ENCODE measurements around the gene PWWP2B. TPM values are rescaled to one million over a fixed set of nuclear protein-coding genes. Genes with fewer than 3 reads are reported as not detected.

PWWP2B gene
- total RNA-seq, 4 donors from 2014 or later: 28.3 to 33.1 (median 28.9) TPM

DNA sequence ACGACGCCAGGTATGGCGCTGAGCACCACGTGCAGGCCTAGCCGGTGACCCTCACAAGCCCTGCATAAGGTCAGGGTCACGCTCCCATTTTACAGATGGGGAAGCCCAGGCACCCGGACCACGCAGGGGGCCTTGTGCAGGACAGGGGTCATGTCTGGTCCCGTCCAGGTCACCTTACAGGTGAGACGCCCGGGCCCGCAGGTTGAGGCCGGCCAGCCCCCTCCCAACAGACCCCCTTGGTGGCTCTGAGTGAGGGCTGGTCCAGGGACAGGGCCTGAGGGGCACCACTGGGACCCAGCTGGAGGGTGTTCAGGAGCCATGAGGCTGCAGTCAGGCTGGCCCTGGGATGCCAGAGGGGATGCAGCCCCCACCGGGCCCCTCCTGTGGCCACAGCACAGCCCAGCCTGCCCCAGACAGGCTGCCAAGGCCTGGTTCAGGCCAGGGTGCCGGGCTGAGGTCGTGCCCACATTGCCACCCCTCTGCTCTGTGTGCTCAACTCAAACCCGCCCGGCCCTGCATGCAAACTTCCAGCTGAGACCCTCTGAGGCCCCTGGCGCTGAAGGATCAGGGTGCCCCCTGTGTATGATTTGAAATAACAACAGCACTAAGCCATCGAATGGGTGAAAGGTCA is 69.0 kb downstream of the PWWP2B start:
- DNase-seq (ENCODE audit: low spot score in 2 of 2): no peak
- WGBS, 2 donors: 90% methylated on average over 17 to 19 of the region's 20 CpGs
- H3K4me3 ChIP-seq (ENCODE audit: low read depth, poor library complexity, severe bottlenecking): no peak overlapping the region
- no peak for TF ChIP-seq POLR2A (IDR thresholded peaks at IDR 0.05)
- TF ChIP-seq, protein P1, sequence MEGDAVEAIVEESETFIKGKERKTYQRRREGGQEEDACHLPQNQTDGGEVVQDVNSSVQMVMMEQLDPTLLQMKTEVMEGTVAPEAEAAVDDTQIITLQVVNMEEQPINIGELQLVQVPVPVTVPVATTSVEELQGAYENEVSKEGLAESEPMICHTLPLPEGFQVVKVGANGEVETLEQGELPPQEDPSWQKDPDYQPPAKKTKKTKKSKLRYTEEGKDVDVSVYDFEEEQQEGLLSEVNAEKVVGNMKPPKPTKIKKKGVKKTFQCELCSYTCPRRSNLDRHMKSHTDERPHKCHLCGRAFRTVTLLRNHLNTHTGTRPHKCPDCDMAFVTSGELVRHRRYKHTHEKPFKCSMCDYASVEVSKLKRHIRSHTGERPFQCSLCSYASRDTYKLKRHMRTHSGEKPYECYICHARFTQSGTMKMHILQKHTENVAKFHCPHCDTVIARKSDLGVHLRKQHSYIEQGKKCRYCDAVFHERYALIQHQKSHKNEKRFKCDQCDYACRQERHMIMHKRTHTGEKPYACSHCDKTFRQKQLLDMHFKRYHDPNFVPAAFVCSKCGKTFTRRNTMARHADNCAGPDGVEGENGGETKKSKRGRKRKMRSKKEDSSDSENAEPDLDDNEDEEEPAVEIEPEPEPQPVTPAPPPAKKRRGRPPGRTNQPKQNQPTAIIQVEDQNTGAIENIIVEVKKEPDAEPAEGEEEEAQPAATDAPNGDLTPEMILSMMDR (IDR thresholded peaks at IDR 0.05): no peak
- intact Hi-C loops (cut with DNase I; ENCODE audit: low total_unique reads): no loop called here

DNA sequence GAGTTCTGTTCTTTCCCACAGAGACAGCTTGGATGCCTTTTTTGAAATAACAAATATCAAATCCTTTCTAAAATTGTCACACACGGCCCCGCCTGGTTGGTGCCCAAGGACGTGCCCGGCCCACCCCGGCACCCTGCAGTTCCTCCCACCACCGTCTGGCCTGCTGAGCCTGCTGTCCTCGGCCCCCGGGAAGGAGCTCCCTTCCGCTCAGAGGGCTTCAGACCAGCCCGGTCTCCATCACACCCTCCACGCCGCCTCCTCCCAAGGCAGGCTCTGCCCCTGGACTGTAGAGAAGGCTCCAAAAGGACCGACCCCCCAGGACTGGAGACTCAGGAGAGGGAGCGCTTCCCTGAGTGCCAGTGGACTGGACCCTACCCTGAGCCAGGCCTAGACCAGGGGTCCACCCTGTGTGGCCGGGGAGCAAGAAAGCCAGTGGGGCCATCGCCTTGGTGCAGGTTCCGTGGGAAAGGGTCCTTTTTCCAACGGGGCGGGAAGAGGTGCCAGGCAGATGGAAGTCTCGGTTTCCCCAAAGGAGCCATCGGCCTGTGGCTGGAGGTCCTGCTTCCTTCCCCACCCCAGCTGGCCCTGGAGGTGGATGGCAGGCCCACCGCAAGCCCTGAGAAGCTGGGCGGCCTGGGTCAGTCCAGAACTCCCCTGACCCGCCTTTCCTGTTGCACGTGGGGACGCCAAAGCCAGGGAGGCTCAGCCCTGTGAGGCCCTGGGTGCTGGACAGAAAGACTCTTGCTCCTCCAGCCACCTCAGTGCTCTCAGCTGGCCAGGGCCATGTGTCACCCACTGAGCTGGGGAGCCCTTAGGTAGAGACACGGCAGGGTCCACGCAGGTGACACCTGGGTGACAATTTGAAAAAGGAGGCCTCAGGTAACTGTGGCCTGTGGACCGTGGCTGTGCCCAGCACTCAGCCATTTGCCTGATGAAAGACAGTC is 69.8 kb downstream of the PWWP2B start:
- TF ChIP-seq POLR2A (IDR thresholded peaks at IDR 0.05): no peak
- TF ChIP-seq, protein P1 (IDR thresholded peaks at IDR 0.05): no peak
- WGBS, 2 donors: 81 to 84% methylated on average over 28 to 29 of the region's 29 CpGs
- DNase-seq (ENCODE audit: low spot score in 2 of 2): no peak
- H3K4me3 ChIP-seq (ENCODE audit: low read depth, poor library complexity, severe bottlenecking): no peak overlapping the region
- intact Hi-C loops (cut with DNase I; ENCODE audit: low total_unique reads): no loop called here

Other genes starting within 250 kb of the PWWP2B start
- gene DPYSL4, start 210.3 kb upstream of the PWWP2B start, total RNA-seq: 1 to 10 TPM in 2 of 4 donors, not detected in 2; 1.1 to 1.3 TPM
- gene STK32C, start 89.2 kb upstream of the PWWP2B start, total RNA-seq: 1 to 10 TPM; 4.8 to 6.4 (median 5.7) TPM
- gene LRRC27, start 65.0 kb upstream of the PWWP2B start, total RNA-seq: 10 to 100 TPM in 1 of 4 donors, 1 to 10 TPM in 3; 3.1 to 11.3 (median 8.5) TPM
- gene INPP5A, start 140.6 kb downstream of the PWWP2B start, total RNA-seq: 10 to 100 TPM; 31.2 to 51.8 (median 41.5) TPM